Activated T-cell treated with anti-CD3 and anti-CD28 coated beads, Interleukin-2, amount 50 U/mL, for 24 hours (primary cell): ENCODE data around the gene IFT172.
"Not testable (repeated sequence)": the region's sequence is repeated elsewhere in the genome, so short reads cannot be mapped to it uniquely, and the experiment has no call there.

ENCODE experiments used
- DNase-seq: peaks from one replicate; pipeline ENCODE4 v3.0.0-alpha.2; 2020
- H3K27ac Mint-ChIP-seq: 2 replicates; pipeline ENCODE4 v1.8.0; 2020; ENCODE audit warnings: mild to moderate bottlenecking, mixed read lengths
- H3K27me3 Mint-ChIP-seq: 2 replicates; pipeline ENCODE4 v1.8.0; 2020; ENCODE audit warnings: mixed read lengths
- H3K36me3 Mint-ChIP-seq: 2 replicates; pipeline ENCODE4 v1.8.0; 2020; ENCODE audit warnings: low read depth, mixed read lengths
- H3K4me1 Mint-ChIP-seq: 2 replicates; pipeline ENCODE4 v1.8.0; 2020; ENCODE audit warnings: low read depth, mixed read lengths
- H3K4me3 Mint-ChIP-seq: 2 replicates; pipeline ENCODE4 v1.8.0; 2020; ENCODE audit warnings: mild to moderate bottlenecking, moderate library complexity, mixed read lengths
- H3K9me3 Mint-ChIP-seq: 2 replicates; pipeline ENCODE4 v1.8.0; 2020; ENCODE audit warnings: mixed read lengths

Gene IFT172

DNA sequence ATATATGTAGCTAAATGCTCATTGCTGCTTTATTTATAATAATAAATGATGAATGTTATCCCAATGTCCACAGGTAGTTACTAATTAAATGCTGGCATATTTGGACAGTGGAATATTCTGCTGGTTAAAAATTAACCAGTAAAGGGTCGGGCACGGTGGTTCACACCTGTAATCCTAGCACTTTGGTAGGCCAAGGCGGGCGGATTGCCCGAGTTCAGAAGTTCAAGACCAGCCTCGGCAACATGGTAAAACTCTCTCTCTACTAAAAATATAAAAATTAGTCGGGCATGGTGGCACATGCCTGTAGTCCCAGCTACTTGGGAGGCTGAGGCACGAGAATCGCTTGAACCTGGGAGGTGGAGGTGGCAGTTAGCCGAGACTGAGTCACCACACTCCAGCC lies 64.5 kb downstream of the IFT172 start:
- Mint-ChIP-seq H3K4me1 (peaks cover 11% of the 10 kb centered on the region), H3K36me3 (peaks cover 13% of the 10 kb centered on the region)
- H3K9me3 Mint-ChIP-seq, DNase-seq, H3K4me3 Mint-ChIP-seq, H3K27ac Mint-ChIP-seq, H3K27me3 Mint-ChIP-seq: not testable (repeated sequence)

DNA sequence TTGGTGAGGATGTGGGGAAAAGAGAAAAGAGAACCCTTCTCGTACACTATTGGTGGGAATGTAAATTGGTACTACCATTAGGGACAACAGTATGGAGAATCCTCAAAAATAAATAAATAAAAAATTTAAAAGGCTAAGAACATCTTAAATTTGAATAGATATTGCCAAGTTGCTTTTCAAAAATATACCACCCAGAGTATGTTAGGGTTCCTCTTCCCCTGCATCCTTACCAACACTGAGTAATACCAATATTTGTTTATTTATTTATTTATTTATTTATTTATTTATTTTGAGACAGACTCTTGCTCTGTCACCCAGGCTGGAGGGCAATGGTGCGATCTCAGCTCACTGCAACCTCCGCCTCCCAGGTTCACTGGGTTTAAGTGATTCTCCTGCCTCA lies 66.6 kb downstream of the IFT172 start:
- Mint-ChIP-seq H3K9me3 (no peaks in the 10 kb centered on the region), H3K4me1 (peaks cover 5% of the 10 kb centered on the region), H3K27ac (no peak overlapping the region), H3K27me3 (no peaks in the 10 kb centered on the region), H3K4me3 (no peak overlapping the region), H3K36me3 (no peaks in the 10 kb centered on the region)
- no peak for DNase-seq

DNA sequence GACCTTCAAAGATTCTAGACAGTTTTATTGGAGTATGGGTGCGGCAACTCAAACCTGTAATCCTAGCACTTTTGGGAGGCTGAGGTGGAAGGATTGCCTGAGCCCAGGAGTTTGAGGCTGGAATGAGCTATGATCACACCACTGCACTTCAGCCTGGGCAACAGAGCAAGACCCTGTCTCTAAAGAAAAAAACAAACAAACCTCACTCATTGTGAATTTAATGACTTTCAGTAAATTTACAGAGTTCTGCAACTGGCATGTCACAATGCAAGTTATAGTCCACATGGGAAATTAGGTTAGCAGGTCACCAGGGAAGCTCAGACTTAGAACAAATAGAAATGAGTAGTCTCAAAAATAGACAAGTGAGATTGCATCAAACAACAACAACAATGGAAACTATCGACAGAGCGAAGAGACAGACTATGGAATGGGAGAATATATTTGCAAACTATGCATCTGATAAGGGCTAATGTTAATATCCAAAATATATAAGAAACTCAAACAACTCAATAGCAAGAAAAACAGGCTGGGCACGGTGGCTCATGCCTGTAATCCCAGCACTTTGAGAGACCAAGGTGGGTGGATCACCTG lies 67.8 kb downstream of the IFT172 start:
- Mint-ChIP-seq H3K4me3 (no peak overlapping the region), H3K27me3 (no peaks in the 10 kb centered on the region), H3K4me1 (no peaks in the 10 kb centered on the region), H3K36me3 (no peaks in the 10 kb centered on the region), H3K9me3 (no peaks in the 10 kb centered on the region), H3K27ac (no peak overlapping the region)
- DNase-seq: no peak

DNA sequence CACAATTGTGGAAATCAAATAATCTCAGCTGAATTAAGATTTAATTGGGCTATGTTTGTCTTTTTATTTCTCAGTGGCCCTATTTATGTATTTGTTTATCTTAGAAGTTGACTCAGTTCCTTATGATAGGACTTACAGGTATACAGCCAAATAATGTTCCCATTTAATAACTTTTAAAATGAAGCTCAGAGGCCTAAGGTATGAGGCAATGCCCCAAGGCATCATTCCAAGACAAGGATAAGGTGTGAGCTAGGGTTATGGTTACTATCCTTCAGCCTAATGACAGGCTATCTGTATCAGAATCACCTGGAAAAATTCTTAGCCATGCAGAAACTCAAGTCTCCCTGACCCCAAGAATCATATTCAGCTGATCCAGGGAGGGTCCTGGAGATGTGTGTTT lies 68.5 kb downstream of the IFT172 start:
- Mint-ChIP-seq H3K4me3 (no peak overlapping the region), H3K27ac (no peak overlapping the region), H3K9me3 (no peaks in the 10 kb centered on the region), H3K36me3 (no peaks in the 10 kb centered on the region), H3K27me3 (no peaks in the 10 kb centered on the region), H3K4me1 (no peaks in the 10 kb centered on the region)
- DNase-seq: no peak

DNA sequence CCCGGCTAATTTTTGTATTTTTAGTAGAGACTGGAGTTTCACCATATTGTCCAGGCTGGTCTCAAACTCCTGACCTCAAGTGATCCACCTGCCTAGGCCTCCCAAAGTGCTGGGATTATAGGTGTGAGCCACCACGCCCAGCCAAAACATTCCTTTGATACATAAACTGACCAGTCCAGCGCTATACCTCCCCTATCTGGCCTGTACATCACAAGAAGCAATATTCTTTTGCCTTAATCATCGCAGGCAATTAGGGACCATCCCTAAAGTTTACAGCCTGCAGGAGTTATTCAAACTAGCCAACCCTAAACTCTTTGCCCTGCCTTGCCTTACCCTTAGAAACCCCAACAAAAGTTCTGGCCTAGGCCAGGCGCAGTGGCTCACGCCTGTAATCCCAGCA lies 73.4 kb downstream of the IFT172 start:
- H3K27ac Mint-ChIP-seq: no peak overlapping the region
- peaks cover 2% of the 10 kb centered on the region for H3K27me3 Mint-ChIP-seq
- H3K4me3 Mint-ChIP-seq: no peak overlapping the region
- H3K9me3 Mint-ChIP-seq: no peaks in the 10 kb centered on the region
- H3K36me3 Mint-ChIP-seq: no peaks in the 10 kb centered on the region
- no peak for DNase-seq
- no peaks in the 10 kb centered on the region for H3K4me1 Mint-ChIP-seq

DNA sequence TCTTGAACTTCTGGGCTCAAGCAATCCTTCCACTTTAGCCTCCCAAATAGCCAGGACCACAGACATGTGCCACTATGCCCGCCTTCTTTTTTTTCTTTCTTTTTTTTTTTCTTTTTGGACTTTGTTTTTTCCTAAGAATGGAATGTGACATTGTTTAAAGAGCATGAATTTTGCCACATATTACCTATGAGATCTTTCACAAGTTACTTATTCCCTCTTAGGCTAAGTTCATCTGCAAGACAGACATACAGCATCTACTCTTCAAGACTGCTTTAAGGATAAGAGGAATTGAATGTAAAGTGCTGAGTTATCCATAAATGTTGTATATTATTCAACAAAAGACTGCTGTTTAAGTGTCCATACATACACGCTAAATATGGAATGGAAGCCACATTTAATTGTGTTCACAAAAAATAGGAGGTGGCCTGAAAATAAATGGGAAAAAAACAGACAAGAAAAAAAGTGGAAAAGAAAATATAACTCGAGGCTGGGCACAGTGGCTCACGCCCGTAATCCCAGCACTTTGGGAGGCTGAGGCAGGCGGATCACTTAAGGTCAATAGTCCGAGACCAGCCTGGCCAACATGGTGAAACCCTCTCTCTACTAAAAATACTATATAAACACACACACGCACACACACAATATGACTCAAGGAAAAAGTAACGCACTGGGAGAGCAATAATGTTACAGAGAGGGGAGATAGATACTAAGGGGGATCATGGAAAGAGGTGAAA lies 77.0 kb downstream of the IFT172 start:
- Mint-ChIP-seq H3K36me3 (peaks cover 13% of the 10 kb centered on the region), H3K27ac (no peak overlapping the region), H3K9me3 (no peaks in the 10 kb centered on the region), H3K4me3 (no peak overlapping the region), H3K4me1 (peaks cover 12% of the 10 kb centered on the region), H3K27me3 (peaks cover 2% of the 10 kb centered on the region)
- no peak for DNase-seq

DNA sequence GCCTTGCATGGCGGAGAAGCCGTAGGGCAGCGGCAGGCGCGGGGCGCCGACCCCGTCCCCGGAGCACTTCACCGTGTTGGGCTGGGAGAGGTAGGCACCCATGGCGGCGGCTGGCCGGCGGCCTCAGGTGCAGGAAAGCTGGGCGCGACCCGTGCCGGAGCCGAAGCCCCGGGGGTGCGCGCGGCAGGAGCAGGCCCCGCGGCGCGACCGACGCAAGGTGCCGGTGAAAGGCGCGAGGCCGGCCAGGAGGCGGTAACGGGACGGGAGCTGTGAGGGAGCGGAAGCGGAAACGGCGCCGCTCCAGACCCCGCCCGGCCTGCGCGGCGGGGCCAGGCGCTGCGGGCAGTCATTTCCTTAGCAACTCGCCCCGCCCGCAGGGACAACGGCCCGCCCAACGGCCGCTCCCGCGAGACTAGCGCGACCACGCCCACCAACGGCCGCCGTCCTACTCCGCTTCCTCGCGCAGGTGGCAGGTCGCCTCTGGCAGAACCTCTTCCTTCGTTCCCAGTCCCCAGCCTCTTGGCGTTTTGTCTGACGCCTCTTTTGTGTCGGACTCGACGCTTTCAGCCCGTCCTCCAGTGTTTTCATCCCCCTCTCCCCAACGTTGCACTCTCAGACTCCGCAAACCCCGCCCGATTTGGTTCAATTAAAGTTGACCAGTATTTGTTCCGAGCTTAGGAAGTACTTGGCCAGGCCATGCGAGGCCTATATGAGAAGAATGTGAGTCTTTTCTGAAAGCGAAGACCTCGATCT lies 80.0 kb downstream of the IFT172 start, which contains the start of gene PPM1G:
Gene PPM1G, minus strand, starts transcription at position 271 of the 753 bp plus-strand sequence. Its CDS starts 169 bp downstream, at position 102.
- DNase-seq: peak; percentile 99
- Mint-ChIP-seq H3K27ac (peak within 1 kb of the TSS; percentile 95), H3K4me3 (peak within 1 kb of the TSS; percentile 87), H3K27me3 (peaks cover 2% of the 10 kb centered on the region), H3K36me3 (peaks cover 43% of the 10 kb centered on the region), H3K9me3 (no peaks in the 10 kb centered on the region), H3K4me1 (peaks cover 34% of the 10 kb centered on the region)

DNA sequence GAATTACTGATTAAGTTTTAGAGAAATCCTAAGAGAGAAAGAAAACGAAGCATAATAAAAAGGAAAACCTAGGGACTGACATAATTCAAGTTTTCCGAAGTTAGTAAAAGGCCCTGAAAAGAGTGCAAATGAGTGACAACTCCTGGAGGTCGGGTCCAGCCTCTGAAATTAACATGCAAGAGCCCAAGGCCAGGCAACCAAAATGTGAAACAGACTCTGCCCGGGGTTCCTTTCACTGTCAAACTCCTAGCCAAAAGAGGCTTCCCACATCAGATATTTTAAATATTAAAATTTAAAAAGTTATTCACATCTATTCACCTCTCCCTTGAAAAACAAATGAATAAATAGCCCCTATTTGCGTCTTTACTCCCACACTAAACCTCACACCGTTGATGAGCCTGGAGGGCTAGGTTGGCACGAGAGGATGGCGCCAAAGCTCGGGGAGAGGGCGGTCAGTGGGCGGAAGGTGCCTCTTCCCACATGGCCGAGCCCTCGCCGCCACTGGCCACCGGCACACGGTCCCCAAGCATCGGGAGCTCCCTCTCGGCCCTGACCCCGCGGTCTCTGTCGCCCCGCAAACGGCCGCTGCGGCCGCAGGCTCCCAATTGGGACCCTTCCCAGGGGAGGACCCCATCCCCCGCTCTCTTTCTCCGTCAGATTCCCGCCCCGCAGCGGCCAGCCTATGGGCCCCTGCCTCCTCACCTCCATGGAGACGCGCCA lies 80.8 kb downstream of the IFT172 start:
- H3K9me3 Mint-ChIP-seq: no peaks in the 10 kb centered on the region
- peaks cover 2% of the 10 kb centered on the region for H3K27me3 Mint-ChIP-seq
- H3K27ac Mint-ChIP-seq: peak overlapping the region; percentile 78
- DNase-seq: no peak
- peak overlapping the region; percentile 87 for H3K4me3 Mint-ChIP-seq
- peaks cover 40% of the 10 kb centered on the region for H3K4me1 Mint-ChIP-seq
- H3K36me3 Mint-ChIP-seq: peaks cover 50% of the 10 kb centered on the region

DNA sequence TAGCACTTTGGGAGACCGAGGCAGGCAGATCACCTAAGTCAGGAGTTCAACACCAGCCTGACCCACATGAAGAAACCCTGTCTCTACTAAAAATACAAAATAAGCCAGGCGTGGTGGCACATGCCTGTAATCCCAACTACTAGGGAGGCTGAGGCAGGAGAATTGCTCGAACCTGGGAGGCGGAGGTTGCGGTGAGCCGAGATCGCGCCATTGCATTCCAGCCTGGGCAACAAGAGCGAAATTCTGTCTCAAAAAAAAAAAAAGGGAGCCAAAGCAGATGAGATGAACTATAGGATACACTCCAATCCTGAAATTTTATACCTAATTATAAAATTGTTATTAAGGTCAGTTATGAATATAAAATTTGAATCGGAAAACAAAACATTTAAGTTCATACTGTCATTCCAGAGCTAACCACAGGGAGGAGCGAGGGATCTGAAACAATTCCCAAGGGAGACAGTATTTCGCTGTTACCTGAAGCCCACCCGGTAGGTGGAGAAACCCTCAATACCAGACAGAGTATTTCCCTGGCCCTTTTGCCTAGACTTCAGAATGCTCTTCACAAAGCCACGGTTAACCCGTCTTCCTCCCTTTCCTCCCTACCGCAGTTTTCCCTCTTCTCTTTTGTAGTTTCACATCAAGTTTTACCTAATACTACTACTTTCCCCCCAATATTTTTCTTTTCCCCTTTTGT lies 81.6 kb downstream of the IFT172 start:
- Mint-ChIP-seq H3K9me3 (no peaks in the 10 kb centered on the region), H3K4me3 (peak overlapping the region; percentile 87), H3K4me1 (peaks cover 45% of the 10 kb centered on the region), H3K27ac (peak overlapping the region; percentile 78), H3K27me3 (peaks cover 2% of the 10 kb centered on the region), H3K36me3 (peaks cover 56% of the 10 kb centered on the region)
- no peak for DNase-seq

DNA sequence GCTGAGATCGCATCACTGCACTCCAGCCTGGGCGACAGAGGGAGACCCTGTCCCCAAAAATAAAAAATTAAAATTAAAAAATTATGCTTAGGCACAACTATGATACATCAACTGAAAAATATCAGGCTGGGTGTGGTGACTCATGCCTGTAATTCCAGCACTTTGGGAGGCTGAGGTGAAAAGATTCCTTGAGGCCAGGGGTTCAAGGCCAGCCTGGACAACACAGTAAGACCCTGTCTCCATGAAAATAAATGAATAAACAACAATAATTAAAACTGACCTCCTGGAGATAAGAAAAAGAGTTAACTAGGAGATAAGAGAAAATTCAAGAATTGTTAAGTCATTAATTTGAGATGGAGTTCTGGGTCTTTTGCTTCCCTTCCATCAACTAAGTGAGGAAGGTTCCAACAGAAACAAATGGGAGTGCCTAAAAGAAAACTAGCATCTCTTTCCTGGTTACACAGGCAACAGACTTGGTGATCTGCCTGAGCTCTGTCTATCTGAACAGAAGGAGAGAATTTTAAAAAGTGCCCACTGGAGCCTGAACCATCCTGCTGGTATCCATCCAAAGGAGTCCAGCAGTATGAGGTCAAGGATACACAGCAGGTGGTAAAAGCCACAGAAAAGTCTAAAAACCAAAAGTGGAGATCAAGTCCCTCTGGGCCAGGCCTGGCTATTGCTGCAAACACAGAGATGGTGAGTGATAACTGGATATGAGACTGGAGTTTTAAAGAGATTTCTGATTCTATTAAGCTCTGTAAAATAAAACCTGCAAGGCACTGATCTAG lies 89.0 kb downstream of the IFT172 start:
- DNase-seq: no peak
- Mint-ChIP-seq H3K9me3 (no peaks in the 10 kb centered on the region), H3K27ac (peak overlapping the region; percentile 62), H3K27me3 (no peaks in the 10 kb centered on the region), H3K36me3 (peaks cover 81% of the 10 kb centered on the region), H3K4me3 (no peak overlapping the region), H3K4me1 (peaks cover 58% of the 10 kb centered on the region)

DNA sequence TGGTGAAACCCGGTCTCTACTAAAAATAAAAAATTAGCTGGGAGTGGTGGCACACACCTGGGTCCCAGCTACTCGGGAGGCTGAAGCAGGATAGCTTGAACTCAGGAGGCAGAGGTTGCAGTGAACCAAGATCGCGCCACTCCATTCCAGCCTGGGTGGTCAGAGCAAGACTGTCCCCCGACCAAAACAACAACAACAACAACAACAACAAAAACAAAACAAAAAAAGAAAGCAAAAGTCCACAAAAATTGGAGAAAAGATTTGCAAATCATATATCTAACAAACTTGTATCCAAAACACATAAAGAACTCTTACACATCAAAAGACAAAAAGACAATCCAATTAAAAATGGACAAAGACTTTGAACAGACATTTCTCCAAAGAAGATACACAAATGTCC lies 90.6 kb downstream of the IFT172 start:
- Mint-ChIP-seq H3K4me1 (peaks cover 53% of the 10 kb centered on the region), H3K27ac (no peak overlapping the region), H3K36me3 (peaks cover 72% of the 10 kb centered on the region), H3K27me3 (no peaks in the 10 kb centered on the region), H3K4me3 (no peak overlapping the region), H3K9me3 (no peaks in the 10 kb centered on the region)
- DNase-seq: no peak
